MM.1S (cell line): ENCODE results near the gene TPX2.

Experiments
- DNase-seq: peaks from one replicate; pipeline ENCODE4 v3.0.0-alpha.2; 2015
- H2AFZ ChIP-seq: fragments of 300-600 bp; sonication (generic); 2 replicates; pipeline ENCODE4 v1.6.0; 2016; ENCODE audit warnings: antibody characterized with exemption, low read length
- H3F3A ChIP-seq: fragments of 300-600 bp; sonication (generic); 2 replicates; pipeline ENCODE4 v1.6.1; 2016; ENCODE audit warnings: mild to moderate bottlenecking, antibody characterized with exemption, low read length, moderate library complexity, mixed read lengths; ENCODE audit not compliant: insufficient read depth
- H3K27ac ChIP-seq: fragments of 300-600 bp; sonication (generic); 2 replicates; pipeline ENCODE4 v1.5.1; 2016; ENCODE audit warnings: mild to moderate bottlenecking, low read length
- H3K27me3 ChIP-seq: fragments of 300-600 bp; sonication (generic); replicated peaks from 2 replicates; pipeline ENCODE4 v1.6.0; 2016; ENCODE audit warnings: low read length; ENCODE audit not compliant: insufficient read depth
- H3K36me3 ChIP-seq: fragments of 300-600 bp; sonication (generic); replicated peaks from 2 replicates; pipeline ENCODE4 v1.6.1; 2016; ENCODE audit warnings: mild to moderate bottlenecking, low read length, mixed read lengths; ENCODE audit not compliant: insufficient read depth
- H3K4me1 ChIP-seq: fragments of 300-600 bp; sonication (generic); 2 replicates; pipeline ENCODE4 v1.6.1; 2016; ENCODE audit warnings: low read length, mixed read lengths
- H3K4me2 ChIP-seq: fragments of 300-600 bp; sonication (generic); 2 replicates; pipeline ENCODE4 v1.6.0; 2016; ENCODE audit warnings: low read depth, low read length
- H3K4me3 ChIP-seq: fragments of 300-600 bp; sonication (generic); 2 replicates; pipeline ENCODE4 v1.5.1; 2016; ENCODE audit warnings: low read length, mixed read lengths
- H3K79me2 ChIP-seq: fragments of 300-600 bp; sonication (generic); 2 replicates; pipeline ENCODE4 v1.6.1; 2016; ENCODE audit warnings: mixed run types, low read length, mixed read lengths
- H3K9ac ChIP-seq: fragments of 300-600 bp; sonication (generic); 2 replicates; pipeline ENCODE4 v1.6.1; 2016; ENCODE audit warnings: low read length, mixed read lengths
- H3K9me2 ChIP-seq: fragments of 300-600 bp; sonication (generic); replicated peaks from 2 replicates; pipeline ENCODE4 v1.6.1; 2016; ENCODE audit warnings: mild to moderate bottlenecking, low read length, mixed read lengths; ENCODE audit not compliant: insufficient read depth
- H3K9me3 ChIP-seq: fragments of 300-600 bp; sonication (generic); replicated peaks from 2 replicates; pipeline ENCODE4 v1.6.1; 2016; ENCODE audit warnings: mild to moderate bottlenecking, low read length, mixed read lengths; ENCODE audit not compliant: insufficient read depth
- H4K20me1 ChIP-seq: fragments of 300-600 bp; sonication (generic); 2 replicates; pipeline ENCODE4 v1.6.1; 2016; ENCODE audit warnings: mild to moderate bottlenecking, low read length, moderate library complexity, mixed read lengths; ENCODE audit not compliant: insufficient read depth
- CTCF ChIP-seq: fragments of 300-600 bp; sonication (generic); IDR thresholded peaks from 2 replicates; pipeline ENCODE4 v1.5.1; 2016; ENCODE audit warnings: antibody characterized with exemption, low read length, mixed read lengths
- EZH2 ChIP-seq: fragments of 300-600 bp; sonication (generic); optimal IDR thresholded peaks from 2 replicates; pipeline ENCODE3; 2017; ENCODE audit warnings: low read depth, mild to moderate bottlenecking, antibody characterized with exemption, low read length, mixed read lengths
- EZH2phosphoT487 ChIP-seq: fragments of 300-600 bp; sonication (generic); IDR thresholded peaks from 2 replicates; pipeline ENCODE4 v1.6.1; 2018; ENCODE audit warnings: antibody characterized with exemption, low read length

Gene TPX2

GRCh38 chr20:31839782-31840487 lies 100.8 kb downstream of the TPX2 start:
- H3K27me3 ChIP-seq: peaks cover 69% of the 10 kb centered on the region
- H3K4me2 ChIP-seq: no peak overlapping the region
- H4K20me1 ChIP-seq: no peaks in the 10 kb centered on the region
- no peaks in the 10 kb centered on the region for H3K9me2 ChIP-seq
- no peaks in the 10 kb centered on the region for H3K36me3 ChIP-seq
- no peak for DNase-seq
- no peak overlapping the region for H2AFZ ChIP-seq
- H3F3A ChIP-seq: no peaks in the 10 kb centered on the region
- no peak overlapping the region for H3K9ac ChIP-seq
- no peaks in the 10 kb centered on the region for H3K79me2 ChIP-seq
- no peak overlapping the region for H3K27ac ChIP-seq
- H3K9me3 ChIP-seq: no peaks in the 10 kb centered on the region
- H3K4me1 ChIP-seq: peaks cover 26% of the 10 kb centered on the region
- TF ChIP-seq EZH2phosphoT487: no peak
- H3K4me3 ChIP-seq: no peak overlapping the region

- Histone ChIP-seq H3K27ac (no peak overlapping the region), H3K9me3 (no peaks in the 10 kb centered on the region), H3K9ac (no peak overlapping the region), H3K27me3 (peaks cover 80% of the 10 kb centered on the region), H3K4me2 (no peak overlapping the region), H4K20me1 (no peaks in the 10 kb centered on the region), H3K4me1 (peaks cover 19% of the 10 kb centered on the region), H2AFZ (no peak overlapping the region), H3K79me2 (no peaks in the 10 kb centered on the region), H3F3A (no peaks in the 10 kb centered on the region), H3K9me2 (no peaks in the 10 kb centered on the region), H3K36me3 (no peaks in the 10 kb centered on the region), H3K4me3 (no peak overlapping the region)
- TF ChIP-seq CTCF (no peak), EZH2phosphoT487 (no peak), EZH2 (no peak)
- DNase-seq: no peak
Observed at GRCh38 chr20:31840906-31841816, 102.1 kb downstream of the TPX2 start.

GRCh38 chr20:31841928-31842327 lies 102.8 kb downstream of the TPX2 start:
- H3K4me2 ChIP-seq: no peak overlapping the region
- H3K27me3 ChIP-seq: peaks cover 85% of the 10 kb centered on the region
- no peaks in the 10 kb centered on the region for H3K36me3 ChIP-seq
- H3K27ac ChIP-seq: no peak overlapping the region
- no peaks in the 10 kb centered on the region for H3K9me2 ChIP-seq
- no peaks in the 10 kb centered on the region for H3K79me2 ChIP-seq
- peaks cover 16% of the 10 kb centered on the region for H3K4me1 ChIP-seq
- TF ChIP-seq CTCF (no peak), EZH2 (no peak), EZH2phosphoT487 (no peak)
- H3F3A ChIP-seq: 0 out of 2 replicates have a peak, but pooled peaks cover 2% of the 10 kb centered on the region
- no peak overlapping the region for H3K9ac ChIP-seq
- no peak overlapping the region for H2AFZ ChIP-seq
- no peak for DNase-seq
- H3K9me3 ChIP-seq: no peaks in the 10 kb centered on the region
- no peak overlapping the region for H3K4me3 ChIP-seq
- no peaks in the 10 kb centered on the region for H4K20me1 ChIP-seq
